Endothelial cell of umbilical vein (primary cell): ENCODE measurements around the gene COG2. TPM values are rescaled to one million over a fixed set of nuclear protein-coding genes. Genes with fewer than 3 reads are reported as not detected.

Source experiments
- BruUV-seq: library from RNA; stranded (reverse); fragments of 400-500 nt; replicated peaks from 2 replicates; lab custom pipeline; 2021; lab: Mats Ljungman, UMichigan
- CTCF ChIA-PET: fragments of 300-600, 350-600 bp; sonication (Branson Sonifier 250); formaldehyde crosslinking; loops from one replicate; lab custom pipeline; 2021; ENCODE audit warnings: antibody characterized with exemption, inconsistent platforms; lab: Charles Lee
- POLR2A ChIA-PET: fragments of 300-600, 350-600 bp; sonication (Branson Sonifier 250); formaldehyde crosslinking; loops from one replicate; lab custom pipeline; 2021; ENCODE audit warnings: antibody characterized with exemption, inconsistent platforms; lab: Charles Lee
- DNase-seq: peaks from one replicate; pipeline ENCODE4 v3.0.0-alpha.2; 2011; ENCODE audit warnings: low read depth, low spot score
- FAIRE-seq: peaks from 2 replicates; lab custom pipeline; 2011; peaks lifted over from hg19 to GRCh38; lab: Jason Lieb, UNC
- H2AFZ ChIP-seq: 2 replicates; pipeline ENCODE4 v1.6.0; 2012; ENCODE audit warnings: low read depth, low read length, control low read depth, inconsistent platforms
- H3K27ac ChIP-seq: 2 replicates; pipeline ENCODE4 v1.5.1; 2011; ENCODE audit warnings: low read depth, mild to moderate bottlenecking, control low read depth, low read length, moderate library complexity; ENCODE audit not compliant: insufficient read depth
- H3K27me3 ChIP-seq, 2 experiments: 2 replicates each; pipeline versions ENCODE4 v1.6.0 to v1.6.1; 2011; ENCODE audit warnings: low read length in 2 of 2, mixed read lengths in 1 of 2; ENCODE audit not compliant: control insufficient read depth in 2 of 2, insufficient read depth in 2 of 2
- H3K36me3 ChIP-seq, 2 experiments: 2 replicates in 1 of 2; 3 replicates in 1 of 2; pipeline ENCODE4 v1.5.1; 2011; ENCODE audit warnings: low read length in 2 of 2, mild to moderate bottlenecking in 1 of 2, moderate library complexity in 1 of 2; ENCODE audit not compliant: control insufficient read depth in 2 of 2, insufficient read depth in 2 of 2; ENCODE audit errors: extremely low read depth in 1 of 2
- H3K4me1 ChIP-seq: 3 replicates; pipeline ENCODE4 v1.5.1; 2011; ENCODE audit warnings: mild to moderate bottlenecking, low read length; ENCODE audit not compliant: control insufficient read depth, insufficient read depth; ENCODE audit errors: extremely low read depth
- H3K4me2 ChIP-seq: 2 replicates; pipeline ENCODE4 v1.6.1; 2011; ENCODE audit warnings: low read length, control low read depth, mixed read lengths; ENCODE audit not compliant: insufficient read depth
- H3K4me3 ChIP-seq, 3 experiments: fragments of 200-600 bp in 1 of 3; sonication (generic), shearing (Covaris generic) in 1 of 3; replicated peaks in 1 of 3; 2 replicates each; pipeline ENCODE4 v1.5.1; 2011 to 2016; ENCODE audit warnings: control low read depth in 3 of 3, low read length in 3 of 3, mild to moderate bottlenecking in 2 of 3, inconsistent platforms in 1 of 3, low read depth in 1 of 3, moderate library complexity in 1 of 3; ENCODE audit not compliant: insufficient read depth in 1 of 3
- H3K79me2 ChIP-seq: 2 replicates; pipeline ENCODE4 v1.6.0; 2012; ENCODE audit warnings: low read length, inconsistent platforms; ENCODE audit not compliant: control insufficient read depth, insufficient read depth
- H3K9ac ChIP-seq: replicated peaks from 2 replicates; pipeline ENCODE3; 2011; ENCODE audit warnings: low read length, control low read depth; ENCODE audit not compliant: insufficient read depth; ENCODE audit errors: extremely low read depth
- H3K9me1 ChIP-seq: replicated peaks from 3 replicates; pipeline ENCODE4 v1.6.0; 2011; ENCODE audit warnings: mild to moderate bottlenecking, low read length; ENCODE audit not compliant: control insufficient read depth, insufficient read depth; ENCODE audit errors: extremely low read depth
- H3K9me3 ChIP-seq: replicated peaks from 2 replicates; pipeline ENCODE4 v1.5.1; 2012; ENCODE audit warnings: low read length, inconsistent platforms; ENCODE audit not compliant: control insufficient read depth, insufficient read depth
- H4K20me1 ChIP-seq: replicated peaks from 2 replicates; pipeline ENCODE3; 2011; ENCODE audit warnings: mild to moderate bottlenecking, low read length; ENCODE audit not compliant: control insufficient read depth, insufficient read depth; ENCODE audit errors: extremely low read depth
- CTCF ChIP-seq, 2 donors: IDR thresholded peaks; 1 replicate in 1 of 2; 2 replicates in 1 of 2; pipeline ENCODE4 v1.5.1; 2011; ENCODE audit warnings: low read length in 2 of 2, mild to moderate bottlenecking in 2 of 2, moderate library complexity in 2 of 2, control low read depth in 1 of 2, inconsistent platforms in 1 of 2, low read depth in 1 of 2; ENCODE audit not compliant: insufficient read depth in 1 of 2; ENCODE audit errors: extremely low read depth in 1 of 2
- EZH2 ChIP-seq: IDR thresholded peaks from 2 replicates; pipeline ENCODE4 v1.6.1; 2012; ENCODE audit warnings: borderline replicate concordance, low read depth, mild to moderate bottlenecking, moderate library complexity, low read length, inconsistent platforms; ENCODE audit not compliant: severe bottlenecking
- FOS ChIP-seq: IDR thresholded peaks from 2 replicates; pipeline ENCODE4 v1.6.1; 2011; ENCODE audit warnings: mild to moderate bottlenecking, low read length, moderate library complexity, borderline replicate concordance; ENCODE audit not compliant: insufficient read depth
- GATA2 ChIP-seq: IDR thresholded peaks from 2 replicates; pipeline ENCODE4 v1.7.0; 2011; ENCODE audit warnings: low read depth, mild to moderate bottlenecking, moderate library complexity, mixed read lengths, low read length; ENCODE audit not compliant: insufficient read length, insufficient read depth
- JUN ChIP-seq: IDR thresholded peaks from 2 replicates; pipeline ENCODE4 v1.6.1; 2011; ENCODE audit warnings: borderline replicate concordance, low read depth; ENCODE audit not compliant: insufficient read length, insufficient read depth
- MAX ChIP-seq: IDR thresholded peaks from 2 replicates; pipeline ENCODE4 v1.6.1; 2011; ENCODE audit not compliant: insufficient read depth, insufficient read length
- MYC ChIP-seq: IDR thresholded peaks from one replicate; pipeline ENCODE4 v1.6.1; 2011; ENCODE audit warnings: mild to moderate bottlenecking, low read depth, low read length
- POLR2A ChIP-seq: IDR thresholded peaks from 2 replicates; pipeline ENCODE4 v1.6.1; 2012; ENCODE audit warnings: low read depth, mild to moderate bottlenecking, control low read depth, low read length
- POLR2AphosphoS5 ChIP-seq: IDR thresholded peaks from 2 replicates; pipeline ENCODE4 v1.6.1; 2012; ENCODE audit warnings: low read depth, mild to moderate bottlenecking, control low read depth, low read length, moderate library complexity; ENCODE audit not compliant: insufficient read depth
- dilution Hi-C: fragments of 300-500 bp; cut with MboI; formaldehyde crosslinking; loops from one replicate; pipeline ENCODE4 v1.15.0; 2019; ENCODE audit warnings: low sequenced_read_pairs; ENCODE audit not compliant: extremely low pct_ligation_motif_present
- intact Hi-C: fragments of 100-400 bp; cut with micrococcal nuclease; formaldehyde crosslinking; loops from one replicate; pipeline ENCODE4 v1.10.0; 2022
- polyA plus RNA-seq, 4 experiments: library from polyadenylated mRNA; depleted of rRNA in 3 of 4; stranded (reverse) in 3 of 4; unstranded in 1 of 4; fragments of >200 nt; gene quantifications; 2 replicates each; pipeline versions ENCODE4 v1.2.1 to v1.2.3, GENCODE V29; 2011 to 2012; ENCODE audit warnings: missing spikeins in 1 of 4
- total RNA-seq: library from RNA; stranded (reverse); gene quantifications from 2 replicates; pipeline ENCODE4 v1.2.3, GENCODE V29; 2021

The COG2 gene
- total and polyA plus RNA-seq, 2 donors (not counting 3 experiments of a cell fraction or from before 2014, with no cell fraction given) = 7.6 to 24.2 TPM

GRCh38 chr1:230622151-230622550, 20.1 kb upstream of the COG2 start:
- H4K20me1 ChIP-seq = no peaks in the 10 kb centered on the region
- POLR2A ChIA-PET = no interaction called here
- H3K9me1 ChIP-seq = no peaks in the 10 kb centered on the region
- H2AFZ ChIP-seq = no peak overlapping the region
- H3K9me3 ChIP-seq = no peaks in the 10 kb centered on the region
- FAIRE-seq = no peak
- dilution Hi-C loops = no loop called here
- H3K27me3 ChIP-seq = no peaks in the 10 kb centered on the region
- no peak for DNase-seq
- no TSS peak for BruUV-seq
- H3K9ac ChIP-seq = no peak overlapping the region
- intact Hi-C loops = no loop called here
- H3K79me2 ChIP-seq = no peaks in the 10 kb centered on the region
- CTCF ChIA-PET = no interaction called here
- TF ChIP-seq EZH2 (no peak), MYC (no peak), CTCF (IDR thresholded peaks at IDR 0.05; ENCODE audit: extremely low read depth in 1 of 2, insufficient read depth in 1 of 2, low read depth in 1 of 2, low read length in 2 of 2) (no peak), FOS (no peak), POLR2AphosphoS5 (no peak), JUN (no peak), POLR2A (no peak), GATA2 (no peak), MAX (no peak)
- H3K4me2 ChIP-seq = no peak overlapping the region
- no peak overlapping the region for H3K4me3 ChIP-seq
- H3K4me1 ChIP-seq = no peaks in the 10 kb centered on the region
- no peaks in the 10 kb centered on the region for H3K36me3 ChIP-seq
- no peak overlapping the region for H3K27ac ChIP-seq
